ENCODE measurements around the gene CSRP2. TPM values are rescaled to one million over a fixed set of nuclear protein-coding genes. Genes with fewer than 3 reads are reported as not detected.

Gene CSRP2
- total and polyA plus RNA-seq, 2 of the 8 experiments (the other 6 are each of a cell fraction or from before 2014, with no cell fraction given) = 149 to 227 TPM

DNA sequence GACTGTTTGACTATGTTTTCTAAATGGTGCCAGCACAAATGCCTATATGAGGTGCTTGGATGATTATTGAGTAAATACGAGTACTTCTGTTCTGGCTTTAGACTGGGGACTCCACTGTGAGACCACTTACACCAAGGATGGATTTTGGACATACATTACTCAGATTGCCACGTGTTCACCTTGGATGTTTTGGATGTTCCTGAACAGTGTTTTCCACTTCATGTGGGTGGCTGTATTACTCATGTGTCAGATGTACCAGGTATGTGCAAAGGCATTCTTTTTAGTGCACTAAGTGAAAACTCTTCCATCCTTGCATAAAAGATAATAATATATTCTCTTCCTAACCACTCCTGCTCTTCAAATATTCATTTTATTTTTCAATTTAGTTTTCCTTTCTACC is 30.7 kb downstream of the CSRP2 start:
- H4K5ac ChIP-seq (ENCODE audit: insufficient read length, low read depth, low read length) = no peak overlapping the region
- no peak overlapping the region for H3K4me3 ChIP-seq (ENCODE audit: extremely low read depth in 1 of 4, insufficient read depth in 2 of 4, low read depth in 3 of 4, low read length in 4 of 4)
- H3K27ac ChIP-seq (ENCODE audit: low read depth, low read length) = no peak overlapping the region
- no peak overlapping the region for H3K4me2 ChIP-seq (ENCODE audit: insufficient read depth in 1 of 2, low read depth in 2 of 2, low read length in 2 of 2)
- FAIRE-seq (no peak), DNase-seq (ENCODE audit: low read depth in 1 of 2, low spot score in 2 of 2) (no peak)
- no peak overlapping the region for H2AFZ ChIP-seq (ENCODE audit: low read length)
- H3K23me2 ChIP-seq (ENCODE audit: low read depth, low read length) = no peaks in the 10 kb centered on the region
- no peak overlapping the region for H3K56ac ChIP-seq (replicated peaks; ENCODE audit: insufficient read length, low read depth, low read length)
- H3K18ac ChIP-seq (ENCODE audit: extremely low read depth, low read length) = no peak overlapping the region
- no peak overlapping the region for H2BK5ac ChIP-seq (ENCODE audit: low read depth, low read length)
- no peaks in the 10 kb centered on the region for H3K27me3 ChIP-seq (replicated peaks in 1 of 4; ENCODE audit: control insufficient read depth in 3 of 4, extremely low read depth in 1 of 4, insufficient read depth in 3 of 4, low read length in 3 of 4)
- ChIA-PET POLR2A (ENCODE audit: partially characterized antibody) (interaction anchor here (1.5 kb wide), 1 partner anchor 22 kb away, joined by 4 read pairs; no protein-coding TSS in a partner anchor), CTCF (ENCODE audit: partially characterized antibody) (interaction anchor here (1.0 to 1.1 kb wide), 2 partner anchors 18 to 79 kb away, joined by 3 to 6 read pairs; no protein-coding TSS in a partner anchor)
- H4K91ac ChIP-seq (replicated peaks; ENCODE audit: insufficient read length, low read length) = no peak overlapping the region
- no peak overlapping the region for H3K9ac ChIP-seq (replicated peaks in 1 of 4; ENCODE audit: extremely low read depth in 1 of 4, low read depth in 3 of 4, low read length in 3 of 4)
- no peaks in the 10 kb centered on the region for H3K79me2 ChIP-seq (ENCODE audit: control insufficient read depth in 1 of 2, insufficient read depth in 2 of 2, low read length in 2 of 2)
- H2BK120ac ChIP-seq (replicated peaks; ENCODE audit: low read depth, low read length) = no peak overlapping the region
- WGBS, 2 experiments (ENCODE audit: extremely low coverage in 1 of 2, insufficient coverage in 1 of 2, insufficient read length in 1 of 2, insufficient replicate concordance in 2 of 2, low coverage in 1 of 2, low lambda C conversion rate in 2 of 2, missing lambda C conversion rate in 1 of 2) = 88% methylated on average over 2 of the region's 2 CpGs; no CpG with 5 or more reads in 1 of the 2 experiments
- no peak overlapping the region for H2AK5ac ChIP-seq (ENCODE audit: low read depth, low read length)
- no peak overlapping the region for H2BK12ac ChIP-seq (ENCODE audit: low read depth, low read length)
- no peaks in the 10 kb centered on the region for H3K4me1 ChIP-seq (replicated peaks in 1 of 4; ENCODE audit: control insufficient read depth in 3 of 4, insufficient read depth in 4 of 4, low read length in 3 of 4)
- H3K79me1 ChIP-seq (ENCODE audit: low read depth, low read length) = no peaks in the 10 kb centered on the region
- H4K20me1 ChIP-seq (replicated peaks in 1 of 2; ENCODE audit: control insufficient read depth in 1 of 2, insufficient read depth in 2 of 2, low read length in 2 of 2) = no peaks in the 10 kb centered on the region
- H3K23ac ChIP-seq (ENCODE audit: insufficient read length) = no peak overlapping the region
- no peak overlapping the region for H2BK20ac ChIP-seq (ENCODE audit: low read length)
- peaks cover 0 to 44% (median 7%) of the 10 kb centered on the region in 4 experiments; a peak in 7 of 8 replicates for H3K36me3 ChIP-seq (ENCODE audit: control insufficient read depth in 2 of 4, insufficient read depth in 4 of 4, low read length in 3 of 4)
- no peak overlapping the region for H3K14ac ChIP-seq (ENCODE audit: insufficient read length)
- H4K8ac ChIP-seq (ENCODE audit: extremely low read depth, insufficient read depth, low read length) = no peak overlapping the region
- H3K9me3 ChIP-seq (ENCODE audit: insufficient read depth in 2 of 2, low read depth in 1 of 2, low read length in 1 of 2) = no peaks in the 10 kb centered on the region
- H2BK15ac ChIP-seq (ENCODE audit: low read length) = no peak overlapping the region
- no peak overlapping the region for H3K4ac ChIP-seq (replicated peaks; ENCODE audit: insufficient read length, low read depth, low read length)
- TF ChIP-seq SP2 (IDR thresholded peaks at IDR 0.05; ENCODE audit: low read length) = no peak
- TF ChIP-seq SIX5 (IDR thresholded peaks at IDR 0.05; ENCODE audit: low read depth, low read length) = no peak
- TF ChIP-seq, protein P1, sequence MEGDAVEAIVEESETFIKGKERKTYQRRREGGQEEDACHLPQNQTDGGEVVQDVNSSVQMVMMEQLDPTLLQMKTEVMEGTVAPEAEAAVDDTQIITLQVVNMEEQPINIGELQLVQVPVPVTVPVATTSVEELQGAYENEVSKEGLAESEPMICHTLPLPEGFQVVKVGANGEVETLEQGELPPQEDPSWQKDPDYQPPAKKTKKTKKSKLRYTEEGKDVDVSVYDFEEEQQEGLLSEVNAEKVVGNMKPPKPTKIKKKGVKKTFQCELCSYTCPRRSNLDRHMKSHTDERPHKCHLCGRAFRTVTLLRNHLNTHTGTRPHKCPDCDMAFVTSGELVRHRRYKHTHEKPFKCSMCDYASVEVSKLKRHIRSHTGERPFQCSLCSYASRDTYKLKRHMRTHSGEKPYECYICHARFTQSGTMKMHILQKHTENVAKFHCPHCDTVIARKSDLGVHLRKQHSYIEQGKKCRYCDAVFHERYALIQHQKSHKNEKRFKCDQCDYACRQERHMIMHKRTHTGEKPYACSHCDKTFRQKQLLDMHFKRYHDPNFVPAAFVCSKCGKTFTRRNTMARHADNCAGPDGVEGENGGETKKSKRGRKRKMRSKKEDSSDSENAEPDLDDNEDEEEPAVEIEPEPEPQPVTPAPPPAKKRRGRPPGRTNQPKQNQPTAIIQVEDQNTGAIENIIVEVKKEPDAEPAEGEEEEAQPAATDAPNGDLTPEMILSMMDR (IDR thresholded peaks at IDR 0.05; ENCODE audit: control extremely low read depth in 1 of 3, insufficient read depth in 1 of 3, low read depth in 1 of 3, low read length in 3 of 3) = no peak
- TF ChIP-seq CTBP2 (IDR thresholded peaks at IDR 0.05; ENCODE audit: borderline replicate concordance, insufficient read depth, insufficient read length, low read length) = no peak
- no peak for TF ChIP-seq NRF1 (IDR thresholded peaks at IDR 0.05; ENCODE audit: low read depth, low read length)
- TF ChIP-seq YY1 (IDR thresholded peaks at IDR 0.05; ENCODE audit: low read depth, low read length) = no peak
- TF ChIP-seq, protein P2, sequence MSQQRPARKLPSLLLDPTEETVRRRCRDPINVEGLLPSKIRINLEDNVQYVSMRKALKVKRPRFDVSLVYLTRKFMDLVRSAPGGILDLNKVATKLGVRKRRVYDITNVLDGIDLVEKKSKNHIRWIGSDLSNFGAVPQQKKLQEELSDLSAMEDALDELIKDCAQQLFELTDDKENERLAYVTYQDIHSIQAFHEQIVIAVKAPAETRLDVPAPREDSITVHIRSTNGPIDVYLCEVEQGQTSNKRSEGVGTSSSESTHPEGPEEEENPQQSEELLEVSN (IDR thresholded peaks at IDR 0.05) = no peak
- TF ChIP-seq KDM5A (IDR thresholded peaks at IDR 0.05; ENCODE audit: low read length) = no peak
- no peak for TF ChIP-seq CBX8 (IDR thresholded peaks at IDR 0.05; ENCODE audit: borderline replicate concordance, low read depth, low read length)
- no peak for TF ChIP-seq GTF2F1 (IDR thresholded peaks at IDR 0.05; ENCODE audit: borderline replicate concordance, low read depth, low read length)
- no peak for TF ChIP-seq NANOG (IDR thresholded peaks at IDR 0.05; ENCODE audit: insufficient read depth, low read depth, low read length, poor library complexity, severe bottlenecking)

All from H1 (cell line).